SK-N-SH (cell line): ENCODE results near the gene TGM2. TPM values are rescaled to one million over a fixed set of nuclear protein-coding genes. Genes with fewer than 3 reads are reported as not detected.

Experiments used
- CTCF ChIA-PET: fragments of 300-600, 350-600 bp; formaldehyde crosslinking; extraction: SDS; loops from one replicate; lab custom pipeline; 2021; lab: Yijun Ruan, JAX
- POLR2A ChIA-PET: fragments of 350-600 bp; sonication (Branson Sonifier 250); formaldehyde crosslinking; extraction: SDS; loops from one replicate; lab custom pipeline; 2020; ENCODE audit warnings: antibody characterized with exemption, inconsistent platforms; lab: Yijun Ruan, JAX
- DNase-seq: peaks from one replicate; pipeline ENCODE4 v3.0.0; 2012
- H2AFZ ChIP-seq: fragments of 200-600 bp; sonication (generic); 2 replicates; pipeline ENCODE4 v1.8.1; 2016; ENCODE audit warnings: antibody characterized with exemption, mild to moderate bottlenecking, low read depth
- H3F3A ChIP-seq: fragments of 200-600 bp; sonication (generic); replicated peaks from 2 replicates; pipeline ENCODE3; 2016; ENCODE audit warnings: antibody characterized with exemption, mild to moderate bottlenecking; ENCODE audit not compliant: insufficient read depth
- H3K27ac ChIP-seq, 2 experiments: fragments of 200-500 bp in 1 of 2; fragments of 200-600 bp in 1 of 2; sonication (Bioruptor generic) in 1 of 2; sonication (generic), shearing (Covaris generic) in 1 of 2; 2 replicates each; pipeline versions ENCODE4 v1.5.1 to v1.6.1; 2014 to 2016; ENCODE audit warnings: low read depth in 2 of 2, inconsistent platforms in 1 of 2, low read length in 1 of 2, mild to moderate bottlenecking in 1 of 2, mixed read lengths in 1 of 2
- H3K27me3 ChIP-seq: fragments of 200-600 bp; sonication (generic), shearing (Covaris generic); 2 replicates; pipeline ENCODE4 v1.6.1; 2016; ENCODE audit warnings: mixed run types; ENCODE audit not compliant: insufficient read depth
- H3K36me3 ChIP-seq, 2 experiments: fragments of 200-500 bp in 1 of 2; fragments of 200-600 bp in 1 of 2; sonication (Bioruptor generic) in 1 of 2; sonication (generic) in 1 of 2; replicated peaks in 1 of 2; 2 replicates each; pipeline versions ENCODE3 to v1.5.1; 2014 to 2016; ENCODE audit warnings: low read length in 1 of 2, mild to moderate bottlenecking in 1 of 2; ENCODE audit not compliant: insufficient read depth in 2 of 2, control insufficient read depth in 1 of 2
- H3K4me1 ChIP-seq, 2 experiments: fragments of 200-500 bp in 1 of 2; fragments of 200-600 bp in 1 of 2; sonication (Bioruptor generic) in 1 of 2; sonication (generic), shearing (Covaris generic) in 1 of 2; 2 replicates each; pipeline versions ENCODE4 v1.5.1 to v1.6.1; 2014 to 2016; ENCODE audit warnings: low read depth in 1 of 2, low read length in 1 of 2, mixed run types in 1 of 2; ENCODE audit not compliant: insufficient read depth in 2 of 2, control insufficient read depth in 1 of 2
- H3K4me2 ChIP-seq: fragments of 200-600 bp; sonication (generic), shearing (Covaris generic); 2 replicates; pipeline ENCODE4 v1.6.1; 2017; ENCODE audit warnings: mixed run types
- H3K4me3 ChIP-seq, 2 experiments: fragments of 200-500 bp in 1 of 2; fragments of 200-600 bp in 1 of 2; sonication (Bioruptor generic) in 1 of 2; sonication (generic), shearing (Covaris generic) in 1 of 2; 2 replicates each; pipeline versions ENCODE4 v1.5.1 to v1.8.1; 2014 to 2016; ENCODE audit warnings: low read depth in 2 of 2, inconsistent platforms in 1 of 2, low read length in 1 of 2, mild to moderate bottlenecking in 1 of 2, mixed read lengths in 1 of 2, moderate library complexity in 1 of 2
- H3K79me2 ChIP-seq: fragments of 200-600 bp; sonication (generic); 2 replicates; pipeline ENCODE4 v1.8.1; 2017; ENCODE audit warnings: mild to moderate bottlenecking; ENCODE audit not compliant: insufficient read depth
- H3K9ac ChIP-seq: fragments of 200-600 bp; sonication (generic); 2 replicates; pipeline ENCODE4 v1.6.1; 2017; ENCODE audit warnings: mixed run types
- H3K9me2 ChIP-seq: fragments of 200-600 bp; sonication (generic); 2 replicates; pipeline ENCODE4 v1.6.1; 2017; ENCODE audit warnings: mixed run types
- H3K9me3 ChIP-seq: fragments of 200-600 bp; sonication (generic); 2 replicates; pipeline ENCODE4 v1.6.1; 2017; ENCODE audit warnings: mixed run types, mild to moderate bottlenecking, moderate library complexity
- H4K20me1 ChIP-seq: fragments of 200-600 bp; sonication (generic); 2 replicates; pipeline ENCODE4 v1.6.1; 2017; ENCODE audit warnings: mild to moderate bottlenecking, mixed run types; ENCODE audit not compliant: insufficient read depth
- EP300 ChIP-seq, 2 experiments: IDR thresholded peaks; 2 replicates each; pipeline versions ENCODE4 v1.4.0 to v1.6.1; 2012; ENCODE audit warnings: borderline replicate concordance in 1 of 2, low read depth in 1 of 2, low read length in 1 of 2
- EZH2phosphoT487 ChIP-seq: fragments of 200-600 bp; sonication (generic); IDR thresholded peaks from 2 replicates; pipeline ENCODE4 v1.6.1; 2017; ENCODE audit warnings: low read depth, mixed run types, mild to moderate bottlenecking, antibody characterized with exemption, moderate library complexity, borderline replicate concordance
- FOSL2 ChIP-seq: IDR thresholded peaks from 2 replicates; pipeline ENCODE4 v1.4.0; 2012; ENCODE audit warnings: low read depth, mild to moderate bottlenecking, moderate library complexity, borderline replicate concordance
- FOXM1 ChIP-seq: IDR thresholded peaks from 2 replicates; pipeline ENCODE4 v1.4.0; 2012; ENCODE audit warnings: low read depth, mild to moderate bottlenecking
- GABPA ChIP-seq: IDR thresholded peaks from 2 replicates; pipeline ENCODE4 v1.4.0; 2012; ENCODE audit warnings: low read depth, mild to moderate bottlenecking
- GATA2 ChIP-seq: sonication (generic); formaldehyde crosslinking; IDR thresholded peaks from 2 replicates; pipeline ENCODE4 v1.5.0; 2020; ENCODE audit warnings: mild to moderate bottlenecking, missing genetic modification reagents
- JUND ChIP-seq: IDR thresholded peaks from 2 replicates; pipeline ENCODE4 v1.4.0; 2012
- MEF2A ChIP-seq: IDR thresholded peaks from 2 replicates; pipeline ENCODE4 v1.4.0; 2012; ENCODE audit warnings: low read depth, borderline replicate concordance
- NFIC ChIP-seq: IDR thresholded peaks from 2 replicates; pipeline ENCODE4 v1.4.0; 2012; ENCODE audit warnings: borderline replicate concordance
- NRF1 ChIP-seq: IDR thresholded peaks from 2 replicates; pipeline ENCODE4 v1.6.1; 2012; ENCODE audit warnings: low read depth, mild to moderate bottlenecking, low read length
- RCOR1 ChIP-seq: fragments of 150-350 bp; IDR thresholded peaks from 2 replicates; pipeline ENCODE4 v1.6.1; 2017; ENCODE audit warnings: antibody characterized with exemption, low read length
- RXRA ChIP-seq: IDR thresholded peaks from 2 replicates; pipeline ENCODE4 v1.4.0; 2012; ENCODE audit warnings: low read depth, mild to moderate bottlenecking, borderline replicate concordance
- SIN3A ChIP-seq: IDR thresholded peaks from 2 replicates; pipeline ENCODE4 v1.6.1; 2012; ENCODE audit warnings: low read depth, mild to moderate bottlenecking, low read length, moderate library complexity, borderline replicate concordance
- TCF12 ChIP-seq: IDR thresholded peaks from 2 replicates; pipeline ENCODE4 v1.4.0; 2012
- YY1 ChIP-seq: IDR thresholded peaks from 2 replicates; pipeline ENCODE4 v1.4.0; 2012; ENCODE audit warnings: low read depth, mild to moderate bottlenecking
- WGBS: methylation state at CpG from one replicate; pipeline ENCODE4 v1.1.6; 2017; ENCODE audit warnings: low lambda C conversion rate; 5-methylcytosine and 5-hydroxymethylcytosine counted together
- polyA plus RNA-seq, 3 experiments: library from polyadenylated mRNA; depleted of rRNA; stranded (reverse); fragments of >200 nt; gene quantifications; 2 replicates each; pipeline ENCODE4 v1.2.3, GENCODE V29; 2012
- TF ChIP-seq, protein P1 (sequence below): IDR thresholded peaks from 2 replicates; pipeline ENCODE4 v1.4.0; 2012; ENCODE audit warnings: low read depth, borderline replicate concordance
- TF ChIP-seq, protein P2 (sequence below): fragments of 150-350 bp; IDR thresholded peaks from 2 replicates; pipeline ENCODE4 v1.6.1; 2016; ENCODE audit warnings: mild to moderate bottlenecking, low read depth, low read length
- TF ChIP-seq, protein P3 (sequence below): IDR thresholded peaks from 2 replicates; pipeline ENCODE4 v1.4.0; 2012; ENCODE audit warnings: low read depth, borderline replicate concordance
- TF ChIP-seq, protein P4 (sequence below): IDR thresholded peaks from 2 replicates; pipeline ENCODE4 v1.6.1; 2012; ENCODE audit warnings: mild to moderate bottlenecking, low read depth, low read length, moderate library complexity
- TF ChIP-seq, protein P5 (sequence below): IDR thresholded peaks from 2 replicates; pipeline ENCODE4; 2012

TGM2 gene
- polyA plus RNA-seq, 1 of the 3 experiments (the other 2 are of a cell fraction) = 676 TPM

DNA sequence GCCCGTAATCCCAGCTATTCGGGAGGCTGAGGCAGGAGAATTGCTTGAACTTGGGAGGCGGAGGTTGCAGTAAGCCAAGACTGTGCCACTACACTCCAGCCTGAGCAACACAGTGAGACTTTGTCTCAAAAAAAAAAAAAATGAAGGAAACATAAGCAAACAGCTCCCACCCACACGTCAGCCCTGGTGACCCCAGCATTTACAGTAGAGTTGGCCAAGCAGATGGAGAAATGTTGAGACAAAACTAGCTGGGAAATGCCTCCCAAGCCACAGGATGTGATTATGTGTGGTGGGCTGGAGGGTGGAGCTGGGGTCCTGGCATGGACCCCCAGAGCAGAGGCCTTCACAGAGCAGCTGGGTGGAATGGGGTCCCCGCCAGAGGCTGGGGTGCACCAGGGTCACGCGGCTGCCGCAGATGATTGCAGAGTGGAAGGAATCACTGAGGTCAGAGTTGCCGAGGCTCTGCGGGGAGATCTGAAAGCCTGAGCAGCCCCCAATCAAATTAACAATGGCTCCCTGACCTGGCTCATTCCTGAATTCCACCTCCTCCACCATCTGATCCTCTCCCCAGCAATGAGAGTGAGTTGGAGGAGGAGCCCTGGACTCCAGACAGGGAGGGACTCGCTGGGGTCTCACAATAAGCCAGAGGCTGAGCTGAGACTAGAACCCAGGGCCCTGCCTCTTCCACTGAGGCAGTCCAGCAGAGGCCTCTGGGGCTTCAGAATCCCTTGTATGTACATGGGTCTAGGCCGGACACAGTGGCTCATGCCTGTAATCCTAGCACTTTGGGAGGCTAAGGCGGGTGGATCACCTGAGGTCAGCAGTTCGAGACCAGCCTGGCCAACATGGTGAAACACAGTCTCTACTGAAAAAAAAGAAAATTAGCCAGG is 34.7 kb upstream of the TGM2 start:
- WGBS = 97% methylated on average over 8 of the region's 14 CpGs
- no peak overlapping the region for H3K27ac ChIP-seq

More for the DNA sequence above, 34.7 kb upstream of the TGM2 start:
- H3K27me3 ChIP-seq = no peaks in the 10 kb centered on the region
- CTCF ChIA-PET = interaction anchor here (0.6 to 16.4 kb wide), 4 partner anchors 9 to 126 kb away, joined by 3 to 148 read pairs (median 8); no protein-coding TSS in a partner anchor
- H3K9me3 ChIP-seq = no peaks in the 10 kb centered on the region
- H4K20me1 ChIP-seq = no peaks in the 10 kb centered on the region
- no peak overlapping the region for H3K4me3 ChIP-seq
- no peaks in the 10 kb centered on the region for H3K9me2 ChIP-seq
- POLR2A ChIA-PET = no interaction called here
- H2AFZ ChIP-seq = no peak overlapping the region
- H3K4me1 ChIP-seq = peaks cover 0 to 3% of the 10 kb centered on the region in 2 experiments; a peak in 1 of 4 replicates
- TF ChIP-seq EZH2phosphoT487 = no peak
- TF ChIP-seq, protein P1, sequence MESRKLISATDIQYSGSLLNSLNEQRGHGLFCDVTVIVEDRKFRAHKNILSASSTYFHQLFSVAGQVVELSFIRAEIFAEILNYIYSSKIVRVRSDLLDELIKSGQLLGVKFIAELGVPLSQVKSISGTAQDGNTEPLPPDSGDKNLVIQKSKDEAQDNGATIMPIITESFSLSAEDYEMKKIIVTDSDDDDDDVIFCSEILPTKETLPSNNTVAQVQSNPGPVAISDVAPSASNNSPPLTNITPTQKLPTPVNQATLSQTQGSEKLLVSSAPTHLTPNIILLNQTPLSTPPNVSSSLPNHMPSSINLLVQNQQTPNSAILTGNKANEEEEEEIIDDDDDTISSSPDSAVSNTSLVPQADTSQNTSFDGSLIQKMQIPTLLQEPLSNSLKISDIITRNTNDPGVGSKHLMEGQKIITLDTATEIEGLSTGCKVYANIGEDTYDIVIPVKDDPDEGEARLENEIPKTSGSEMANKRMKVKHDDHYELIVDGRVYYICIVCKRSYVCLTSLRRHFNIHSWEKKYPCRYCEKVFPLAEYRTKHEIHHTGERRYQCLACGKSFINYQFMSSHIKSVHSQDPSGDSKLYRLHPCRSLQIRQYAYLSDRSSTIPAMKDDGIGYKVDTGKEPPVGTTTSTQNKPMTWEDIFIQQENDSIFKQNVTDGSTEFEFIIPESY = no peak
- TF ChIP-seq, protein P2, sequence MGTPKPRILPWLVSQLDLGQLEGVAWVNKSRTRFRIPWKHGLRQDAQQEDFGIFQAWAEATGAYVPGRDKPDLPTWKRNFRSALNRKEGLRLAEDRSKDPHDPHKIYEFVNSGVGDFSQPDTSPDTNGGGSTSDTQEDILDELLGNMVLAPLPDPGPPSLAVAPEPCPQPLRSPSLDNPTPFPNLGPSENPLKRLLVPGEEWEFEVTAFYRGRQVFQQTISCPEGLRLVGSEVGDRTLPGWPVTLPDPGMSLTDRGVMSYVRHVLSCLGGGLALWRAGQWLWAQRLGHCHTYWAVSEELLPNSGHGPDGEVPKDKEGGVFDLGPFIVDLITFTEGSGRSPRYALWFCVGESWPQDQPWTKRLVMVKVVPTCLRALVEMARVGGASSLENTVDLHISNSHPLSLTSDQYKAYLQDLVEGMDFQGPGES = no peak
- TF ChIP-seq, protein P3, sequence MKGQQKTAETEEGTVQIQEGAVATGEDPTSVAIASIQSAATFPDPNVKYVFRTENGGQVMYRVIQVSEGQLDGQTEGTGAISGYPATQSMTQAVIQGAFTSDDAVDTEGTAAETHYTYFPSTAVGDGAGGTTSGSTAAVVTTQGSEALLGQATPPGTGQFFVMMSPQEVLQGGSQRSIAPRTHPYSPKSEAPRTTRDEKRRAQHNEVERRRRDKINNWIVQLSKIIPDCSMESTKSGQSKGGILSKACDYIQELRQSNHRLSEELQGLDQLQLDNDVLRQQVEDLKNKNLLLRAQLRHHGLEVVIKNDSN = no peak
- TF ChIP-seq GATA2 (CRISPR knock-in tag) = no peak
- no peak for TF ChIP-seq GABPA
- no peak for TF ChIP-seq JUND
- no peak for TF ChIP-seq YY1
- no peak for TF ChIP-seq TCF12
- TF ChIP-seq RXRA = no peak
- TF ChIP-seq MEF2A = no peak
- no peak for TF ChIP-seq EP300 (IDR thresholded peaks at IDR 0.05; ENCODE audit: borderline replicate concordance in 1 of 2, low read depth in 1 of 2, low read length in 1 of 2)
- no peak for TF ChIP-seq FOXM1
- TF ChIP-seq SIN3A = no peak
- TF ChIP-seq, protein P4, sequence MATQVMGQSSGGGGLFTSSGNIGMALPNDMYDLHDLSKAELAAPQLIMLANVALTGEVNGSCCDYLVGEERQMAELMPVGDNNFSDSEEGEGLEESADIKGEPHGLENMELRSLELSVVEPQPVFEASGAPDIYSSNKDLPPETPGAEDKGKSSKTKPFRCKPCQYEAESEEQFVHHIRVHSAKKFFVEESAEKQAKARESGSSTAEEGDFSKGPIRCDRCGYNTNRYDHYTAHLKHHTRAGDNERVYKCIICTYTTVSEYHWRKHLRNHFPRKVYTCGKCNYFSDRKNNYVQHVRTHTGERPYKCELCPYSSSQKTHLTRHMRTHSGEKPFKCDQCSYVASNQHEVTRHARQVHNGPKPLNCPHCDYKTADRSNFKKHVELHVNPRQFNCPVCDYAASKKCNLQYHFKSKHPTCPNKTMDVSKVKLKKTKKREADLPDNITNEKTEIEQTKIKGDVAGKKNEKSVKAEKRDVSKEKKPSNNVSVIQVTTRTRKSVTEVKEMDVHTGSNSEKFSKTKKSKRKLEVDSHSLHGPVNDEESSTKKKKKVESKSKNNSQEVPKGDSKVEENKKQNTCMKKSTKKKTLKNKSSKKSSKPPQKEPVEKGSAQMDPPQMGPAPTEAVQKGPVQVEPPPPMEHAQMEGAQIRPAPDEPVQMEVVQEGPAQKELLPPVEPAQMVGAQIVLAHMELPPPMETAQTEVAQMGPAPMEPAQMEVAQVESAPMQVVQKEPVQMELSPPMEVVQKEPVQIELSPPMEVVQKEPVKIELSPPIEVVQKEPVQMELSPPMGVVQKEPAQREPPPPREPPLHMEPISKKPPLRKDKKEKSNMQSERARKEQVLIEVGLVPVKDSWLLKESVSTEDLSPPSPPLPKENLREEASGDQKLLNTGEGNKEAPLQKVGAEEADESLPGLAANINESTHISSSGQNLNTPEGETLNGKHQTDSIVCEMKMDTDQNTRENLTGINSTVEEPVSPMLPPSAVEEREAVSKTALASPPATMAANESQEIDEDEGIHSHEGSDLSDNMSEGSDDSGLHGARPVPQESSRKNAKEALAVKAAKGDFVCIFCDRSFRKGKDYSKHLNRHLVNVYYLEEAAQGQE = no peak
- no peak for TF ChIP-seq NRF1
- no peak for TF ChIP-seq FOSL2
- TF ChIP-seq RCOR1 = no peak
- TF ChIP-seq, protein P5, sequence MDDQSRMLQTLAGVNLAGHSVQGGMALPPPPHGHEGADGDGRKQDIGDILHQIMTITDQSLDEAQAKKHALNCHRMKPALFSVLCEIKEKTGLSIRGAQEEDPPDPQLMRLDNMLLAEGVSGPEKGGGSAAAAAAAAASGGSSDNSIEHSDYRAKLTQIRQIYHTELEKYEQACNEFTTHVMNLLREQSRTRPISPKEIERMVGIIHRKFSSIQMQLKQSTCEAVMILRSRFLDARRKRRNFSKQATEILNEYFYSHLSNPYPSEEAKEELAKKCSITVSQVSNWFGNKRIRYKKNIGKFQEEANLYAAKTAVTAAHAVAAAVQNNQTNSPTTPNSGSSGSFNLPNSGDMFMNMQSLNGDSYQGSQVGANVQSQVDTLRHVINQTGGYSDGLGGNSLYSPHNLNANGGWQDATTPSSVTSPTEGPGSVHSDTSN = no peak
- no peak for TF ChIP-seq NFIC
- TF ChIP-seq, all 33 proteins: peak for 0
- Histone ChIP-seq H3K79me2 (no peaks in the 10 kb centered on the region), H3K36me3 (no peaks in the 10 kb centered on the region), H3K4me2 (no peak overlapping the region), H3K9ac (no peak overlapping the region), H3F3A (peaks cover 9% of the 10 kb centered on the region)
- DNase-seq = no peak
